Measurements from ENCODE around the gene MYB.
"Not testable (repeated sequence)": the region's sequence is repeated elsewhere in the genome, so short reads cannot be mapped to it uniquely, and the experiment has no call there.

The MYB gene

GRCh38 chr6:135161411-135162395 lies 19.4 kb upstream of the MYB start:
- intact Hi-C loops (cut with DNase I) = no loop called here
- no peak for DNase-seq

DNA sequence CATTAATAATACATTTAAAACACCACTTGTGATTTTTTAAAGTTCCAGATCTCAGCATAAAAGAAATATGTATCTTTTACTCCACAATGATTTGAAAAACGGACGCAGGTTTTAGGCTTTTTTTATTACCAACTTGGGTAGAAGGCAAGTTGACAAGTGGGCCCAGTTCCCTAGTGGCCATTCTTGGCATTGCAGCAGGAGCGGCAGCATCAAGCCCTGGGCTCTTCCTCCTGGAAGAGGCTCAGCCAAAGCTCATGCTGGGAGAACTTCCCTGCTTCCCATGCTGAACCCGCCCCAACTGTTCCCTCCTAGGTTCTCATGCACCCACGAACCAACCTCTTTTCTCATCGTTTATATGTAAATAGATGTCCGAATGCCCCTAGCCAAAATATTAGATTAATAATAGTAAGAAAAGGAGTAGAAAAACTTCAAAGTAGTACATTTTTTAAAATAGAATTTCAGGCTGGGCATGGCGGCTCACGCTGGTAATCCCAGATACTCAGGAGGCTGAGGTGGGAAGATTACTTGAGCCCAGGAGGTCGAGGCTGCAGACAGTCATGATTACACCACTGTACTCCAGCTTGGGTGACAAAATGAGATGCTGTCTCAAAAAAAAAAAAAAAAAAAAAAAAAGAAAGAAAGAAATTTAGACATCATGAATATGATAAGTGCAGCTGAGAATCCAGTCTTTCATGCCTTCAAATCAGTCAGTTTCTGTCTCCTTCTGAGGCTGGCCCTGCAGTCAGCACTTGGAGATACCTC lies 18.2 kb upstream of the MYB start:
- intact Hi-C loops (cut with DNase I) = no loop called here
- peak in 23 of 42 donors; percentile 8 to 64 (median 32) for DNase-seq

- DNase-seq = no peak
- intact Hi-C loops (cut with DNase I) = no loop called here
These were observed 17.7 kb upstream of the MYB start for GRCh38 chr6:135163440-135163738.

- DNase-seq; intact Hi-C loops (cut with DNase I): not testable (repeated sequence)
These were observed 16.7 kb upstream of the MYB start for GRCh38 chr6:135164387-135164786.

DNA sequence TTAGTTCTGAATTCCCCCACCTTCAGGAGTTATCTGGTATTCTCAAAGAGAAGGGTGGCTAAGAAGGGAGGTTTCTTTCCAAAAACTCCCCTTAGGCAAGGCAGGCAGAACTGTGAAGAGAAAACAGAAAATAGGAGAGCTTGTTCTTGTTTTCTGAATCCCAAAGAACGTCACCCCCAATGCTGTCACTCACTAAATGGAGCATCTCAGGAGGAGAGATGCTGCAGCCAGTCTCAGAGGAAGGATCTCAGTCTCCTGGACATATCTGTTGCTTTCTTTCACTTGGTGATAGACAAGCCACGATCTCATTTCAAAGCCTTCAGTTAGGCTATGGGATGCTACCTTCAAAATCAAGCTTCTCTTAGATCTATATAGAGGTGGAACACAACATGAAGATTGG lies 16.1 kb upstream of the MYB start:
- intact Hi-C loops (cut with DNase I) = no loop called here
- no peak for DNase-seq

GRCh38 chr6:135166515-135166914 lies 14.6 kb upstream of the MYB start:
- no peak for DNase-seq
- intact Hi-C loops (cut with DNase I) = no loop called here

GRCh38 chr6:135167617-135168016 lies 13.5 kb upstream of the MYB start:
- no peak for DNase-seq
- intact Hi-C loops (cut with DNase I) = no loop called here

DNA sequence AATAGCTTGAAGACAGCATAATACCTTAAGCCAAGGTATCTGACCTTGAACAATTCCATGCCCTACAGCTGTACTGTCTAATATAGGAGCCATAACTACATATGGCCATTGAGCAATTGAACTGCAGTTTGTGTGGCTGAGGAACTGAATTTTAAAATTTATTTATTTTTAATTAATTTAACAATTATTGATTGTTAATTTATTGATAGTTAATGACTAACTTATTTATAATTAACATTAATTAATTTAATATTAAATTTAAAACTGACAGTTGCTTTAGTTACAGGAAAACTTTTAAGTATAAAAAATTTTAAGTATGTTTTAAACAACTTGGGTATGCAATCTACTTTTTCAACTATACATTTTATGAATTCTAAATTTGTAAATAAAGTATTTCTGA lies 12.3 kb upstream of the MYB start:
- intact Hi-C loops (cut with DNase I) = no loop called here
- DNase-seq = no peak

DNA sequence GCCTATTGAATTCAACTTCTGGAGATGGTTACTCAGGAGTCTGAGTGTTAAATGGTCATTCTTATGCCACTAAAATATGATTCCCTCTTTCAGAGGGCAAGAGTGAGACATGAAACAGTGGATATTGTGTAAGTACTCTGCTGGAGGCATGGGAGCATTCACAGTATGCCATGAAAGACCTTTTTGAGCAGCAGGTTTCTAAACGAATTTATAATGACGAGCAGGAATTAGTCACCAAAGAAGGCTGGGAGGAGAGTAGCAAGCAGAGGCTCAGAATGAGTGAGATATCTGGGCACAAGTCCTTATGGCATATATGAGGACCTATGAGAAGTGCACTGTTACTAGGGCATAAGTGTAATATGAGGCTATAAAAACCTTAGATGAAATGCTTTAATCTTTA lies 10.9 kb upstream of the MYB start:
- intact Hi-C loops (cut with DNase I) = no loop called here
- no peak for DNase-seq

- intact Hi-C loops (cut with DNase I) = no loop called here
- DNase-seq = no peak
These were observed 10.3 kb upstream of the MYB start for GRCh38 chr6:135170849-135171248.

DNA sequence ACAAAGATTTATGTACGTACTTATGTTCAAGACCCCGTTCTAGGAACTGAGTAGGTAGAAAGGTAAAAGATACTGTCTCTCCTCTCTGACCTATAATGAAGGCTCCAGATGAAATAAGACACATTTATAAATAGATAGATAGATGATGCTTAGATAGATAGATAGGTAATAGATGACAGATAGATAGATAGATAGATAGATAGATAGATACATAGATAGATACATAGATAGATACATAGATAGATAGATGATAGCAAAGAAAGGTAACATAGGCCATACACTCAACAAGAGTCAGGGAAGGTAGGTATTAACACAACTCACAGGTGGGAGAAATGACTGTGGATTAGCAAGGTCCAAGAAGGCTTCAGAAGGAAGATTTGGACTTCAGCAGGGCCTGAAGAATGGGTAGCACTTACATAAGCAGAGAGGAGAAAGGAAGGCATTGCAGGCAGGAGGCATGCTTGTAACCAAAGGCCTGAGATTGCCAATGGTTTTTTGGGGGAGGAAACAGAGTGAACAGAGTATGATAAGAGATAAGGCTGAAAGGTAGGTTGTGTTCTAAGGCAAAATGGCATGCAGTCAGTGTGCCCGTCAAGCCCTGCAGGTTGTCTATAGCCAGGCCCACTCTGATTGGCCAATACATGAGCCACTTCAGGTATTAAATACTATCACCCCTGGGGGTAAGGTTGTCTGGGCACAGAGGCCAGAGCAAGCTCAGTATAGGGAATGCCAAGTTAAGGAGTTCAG lies 7.7 kb upstream of the MYB start:
- intact Hi-C loops (cut with DNase I) = no loop called here

GRCh38 chr6:135173989-135174484 lies 7.1 kb upstream of the MYB start:
- intact Hi-C loops (cut with DNase I) = no loop called here
- no peak for DNase-seq

More for the DNA sequence above, 7.7 kb upstream of the MYB start:
- DNase-seq = no peak

DNA sequence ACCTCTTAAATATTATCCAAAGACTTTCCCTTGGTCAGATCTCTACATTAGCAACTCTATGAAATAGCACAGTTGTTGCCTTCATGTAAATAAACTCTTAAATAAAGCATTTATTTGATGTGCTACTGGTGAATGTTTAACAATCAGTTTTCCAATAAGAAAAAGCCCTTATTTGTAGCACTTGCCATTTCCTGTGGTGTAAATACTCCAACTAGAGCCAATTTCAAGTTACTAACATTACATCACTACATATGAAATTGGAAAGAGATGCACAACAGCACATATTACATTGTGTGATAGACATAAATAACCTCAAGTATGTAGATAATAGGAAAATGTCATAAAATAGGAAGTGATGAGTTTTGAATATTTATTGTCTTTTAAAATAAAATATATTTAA lies 5.0 kb upstream of the MYB start:
- no peak for DNase-seq
- intact Hi-C loops (cut with DNase I) = no loop called here

GRCh38 chr6:135176464-135176863 lies 4.6 kb upstream of the MYB start:
- no peak for DNase-seq
- intact Hi-C loops (cut with DNase I) = no loop called here

GRCh38 chr6:135179372-135179771 lies 1.7 kb upstream of the MYB start:
- no peak for DNase-seq
- intact Hi-C loops (cut with DNase I) = no loop called here

DNA sequence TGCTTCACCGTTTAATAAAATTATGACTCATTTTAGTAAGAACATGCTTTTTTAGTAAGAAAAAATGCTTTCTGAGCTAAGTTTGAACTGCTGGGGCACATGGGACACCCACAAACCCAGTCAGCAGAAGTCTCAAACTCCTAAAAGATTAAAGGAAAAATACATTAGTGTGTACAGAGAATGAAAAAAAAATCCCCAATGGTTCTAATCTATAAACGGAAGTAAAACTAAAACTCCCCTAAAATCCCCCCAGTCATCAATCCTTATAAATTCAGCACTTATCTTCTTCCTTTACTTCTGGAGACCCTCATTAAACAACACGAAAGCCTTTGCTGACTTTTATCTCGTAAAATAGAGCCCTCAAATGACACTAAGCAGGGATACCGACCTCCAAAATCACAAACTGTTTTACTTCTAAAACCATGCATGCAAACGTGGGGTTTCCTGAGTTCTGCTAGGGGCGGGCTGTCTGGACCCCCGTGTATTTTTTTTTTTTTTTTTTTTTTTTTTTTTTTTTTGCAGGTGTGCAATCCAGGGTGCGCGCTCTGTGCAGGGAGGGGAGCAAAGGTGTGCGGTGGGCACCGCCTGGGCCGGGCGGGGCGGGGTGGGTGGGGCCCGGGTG lies 1.1 kb upstream of the MYB start:
- DNase-seq = peak in 21 of 42 donors; percentile 15 to 70 (median 34)
- intact Hi-C loops (cut with DNase I) = no loop called here

DNA sequence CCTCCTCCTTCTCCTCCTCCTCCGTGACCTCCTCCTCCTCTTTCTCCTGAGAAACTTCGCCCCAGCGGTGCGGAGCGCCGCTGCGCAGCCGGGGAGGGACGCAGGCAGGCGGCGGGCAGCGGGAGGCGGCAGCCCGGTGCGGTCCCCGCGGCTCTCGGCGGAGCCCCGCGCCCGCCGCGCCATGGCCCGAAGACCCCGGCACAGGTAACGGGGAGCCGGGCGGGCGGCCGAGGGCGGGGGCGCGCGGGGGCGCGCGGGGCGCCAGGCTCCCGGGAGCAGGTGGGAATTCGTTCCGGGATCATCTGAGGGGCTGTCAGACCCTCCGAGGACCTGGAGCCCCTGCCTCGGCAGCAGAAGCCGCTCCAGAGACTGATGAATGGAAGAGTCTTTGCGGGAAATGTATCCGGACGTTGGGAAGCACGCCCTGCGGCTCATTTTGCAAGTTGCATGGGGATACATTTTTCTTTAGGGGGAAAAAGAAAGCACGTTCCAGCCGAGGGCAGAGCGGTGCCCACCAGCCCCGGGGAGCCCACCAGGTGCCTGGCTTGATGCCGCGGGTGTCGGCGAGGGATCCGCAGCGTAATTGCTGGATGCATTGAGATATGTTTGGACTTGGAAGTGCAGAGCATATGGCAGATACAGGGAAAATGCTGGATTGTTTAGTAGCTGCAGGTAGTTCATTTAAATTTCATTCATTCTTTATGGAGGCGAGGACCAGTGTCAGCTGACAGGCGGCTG lies 394 bp downstream of the MYB start:
- peak in 16 of 42 donors; percentile 4 to 40 (median 13) for DNase-seq
- intact Hi-C loops (cut with DNase I) = no loop called here

All from head of caudate nucleus (tissue), 42 donors.